Smooth muscle cell (in vitro differentiated cells): ENCODE results near the gene PHC3. TPM values are rescaled to one million over a fixed set of nuclear protein-coding genes. Genes with fewer than 3 reads are reported as not detected.

Experiments
- DNase-seq: peaks from one replicate; lab custom pipeline; 2025; ENCODE audit not compliant: unreplicated experiment; lab: John Stamatoyannopoulos, UW
- H2AFZ ChIP-seq: fragments of 200-600 bp; sonication (generic); 2 replicates; pipeline ENCODE4 v1.6.0; 2016; ENCODE audit warnings: antibody characterized with exemption, low read depth, mild to moderate bottlenecking
- H3F3A ChIP-seq: fragments of 200-600 bp; sonication (generic); 2 replicates; pipeline ENCODE4 v1.6.0; 2017; ENCODE audit warnings: antibody characterized with exemption, low read depth
- H3K27ac ChIP-seq: fragments of 200-600 bp; sonication (generic); 2 replicates; pipeline ENCODE4 v1.5.1; 2016; ENCODE audit warnings: low read depth, mild to moderate bottlenecking
- H3K27me3 ChIP-seq: fragments of 200-600 bp; sonication (generic); 2 replicates; pipeline ENCODE4 v1.6.1; 2016; ENCODE audit warnings: low read depth, mild to moderate bottlenecking
- H3K36me3 ChIP-seq: fragments of 200-600 bp; sonication (generic); 2 replicates; pipeline ENCODE4 v1.5.1; 2016; ENCODE audit warnings: low read depth
- H3K4me1 ChIP-seq: fragments of 200-600 bp; sonication (generic); 2 replicates; pipeline ENCODE4 v1.5.1; 2016; ENCODE audit warnings: low read depth
- H3K4me2 ChIP-seq: fragments of 200-600 bp; sonication (generic); 2 replicates; pipeline ENCODE4 v1.6.0; 2016; ENCODE audit warnings: mild to moderate bottlenecking
- H3K4me3 ChIP-seq: fragments of 200-600 bp; sonication (generic); 2 replicates; pipeline ENCODE4 v1.5.1; 2016; ENCODE audit warnings: mild to moderate bottlenecking
- H3K79me2 ChIP-seq: fragments of 200-600 bp; sonication (generic); 2 replicates; pipeline ENCODE4 v1.6.0; 2016; ENCODE audit warnings: low read depth, mild to moderate bottlenecking
- H3K9ac ChIP-seq: fragments of 200-600 bp; sonication (generic); 2 replicates; pipeline ENCODE4 v1.6.0; 2016; ENCODE audit warnings: low read depth
- H3K9me3 ChIP-seq: fragments of 200-600 bp; sonication (generic); replicated peaks from 2 replicates; pipeline ENCODE4 v1.5.1; 2016; ENCODE audit warnings: low read depth
- H4K20me1 ChIP-seq: fragments of 200-600 bp; sonication (generic); 2 replicates; pipeline ENCODE4 v1.6.0; 2016; ENCODE audit warnings: low read depth
- WGBS: methylation state at CpG from one replicate; pipeline ENCODE4 v1.1.7; 2016; ENCODE audit warnings: low lambda C conversion rate; 5-methylcytosine and 5-hydroxymethylcytosine counted together
- polyA plus RNA-seq: library from polyadenylated mRNA; unstranded; fragments of >200 nt; fragmentation: Nextera tagmentation; extraction: Ambion mirVana; gene quantifications from 2 replicates; pipeline ENCODE4 v1.2.1, GENCODE V29; 2016
- total RNA-seq: library from RNA; depleted of rRNA; stranded (reverse); fragments of >200 nt; gene quantifications from 2 replicates; pipeline ENCODE4 v1.2.3, GENCODE V29; 2014
- TF ChIP-seq, protein P1 (sequence below): fragments of 200-600 bp; sonication (generic); IDR thresholded peaks from 2 replicates; pipeline ENCODE4 v1.5.1; 2017; ENCODE audit warnings: borderline replicate concordance, mild to moderate bottlenecking, antibody characterized with exemption; ENCODE audit not compliant: insufficient read depth, poor library complexity, severe bottlenecking

Gene PHC3
- total and polyA plus RNA-seq, 2 experiments from 2014 or later = 28.8 to 33.1 TPM

DNA sequence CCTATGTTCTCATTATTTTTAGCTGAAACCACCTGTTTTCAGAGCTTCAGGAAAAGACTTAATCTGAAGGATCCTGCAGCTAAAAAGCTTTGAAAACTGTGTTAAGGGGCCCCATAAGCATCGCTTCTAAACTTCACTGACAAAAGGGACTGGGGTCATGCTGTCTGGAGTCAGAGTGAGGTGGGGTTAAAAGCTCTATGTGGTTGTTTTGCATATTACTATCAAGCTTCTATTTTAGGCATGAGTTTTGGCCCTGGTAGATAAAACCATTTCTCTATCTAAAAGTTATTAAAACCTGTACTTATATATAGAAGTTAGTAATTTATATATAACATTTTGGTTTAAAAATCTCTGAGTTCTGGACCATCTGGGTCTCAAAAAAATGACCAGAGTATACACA is 98.2 kb downstream of the PHC3 start:
- peaks cover 10% of the 10 kb centered on the region for H3K36me3 ChIP-seq
- H2AFZ ChIP-seq = no peak overlapping the region
- WGBS = 95% methylated on average over 1 of the region's 1 CpG

DNA sequence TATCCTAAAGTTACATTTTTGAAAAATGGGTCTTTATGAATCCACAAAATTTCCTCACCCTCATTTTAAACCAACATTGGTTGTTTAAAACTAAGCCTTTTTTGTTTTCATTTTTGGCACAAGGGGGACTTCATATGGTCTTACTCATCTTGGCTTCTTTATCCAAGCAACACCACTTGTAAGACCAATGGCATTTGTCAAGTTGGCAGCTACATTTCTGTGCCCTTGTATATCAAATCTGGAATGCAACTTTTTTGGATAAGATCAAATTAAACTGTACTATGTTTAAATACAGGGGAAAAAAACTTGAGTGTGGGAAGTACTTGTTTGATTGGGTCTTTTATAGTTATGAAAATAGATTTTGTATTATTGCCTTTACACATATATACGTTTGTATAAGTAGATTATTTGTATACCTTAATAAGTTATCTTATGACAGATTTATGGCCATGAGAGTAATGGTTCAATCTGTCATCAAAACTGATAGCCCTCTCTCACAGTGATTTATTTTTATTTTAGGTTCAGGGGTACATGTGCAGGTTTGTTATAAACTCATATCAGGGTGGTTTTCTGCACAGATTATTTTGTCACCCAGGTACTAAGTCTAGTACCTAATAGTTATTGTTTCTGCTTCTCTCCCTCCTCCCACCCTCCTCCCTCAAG is 100.3 kb downstream of the PHC3 start:
- Histone ChIP-seq H3K36me3 (peaks cover 10% of the 10 kb centered on the region), H3K27me3 (no peaks in the 10 kb centered on the region), H3K4me3 (no peak overlapping the region), H3K79me2 (no peaks in the 10 kb centered on the region), H3K9me3 (no peaks in the 10 kb centered on the region), H3K27ac (no peak overlapping the region), H2AFZ (no peak overlapping the region), H3K4me1 (no peaks in the 10 kb centered on the region), H4K20me1 (no peaks in the 10 kb centered on the region), H3K4me2 (no peak overlapping the region), H3F3A (no peaks in the 10 kb centered on the region), H3K9ac (no peak overlapping the region)
- 94% methylated on average over 1 of the region's 1 CpG for WGBS
- TF ChIP-seq, protein P1, sequence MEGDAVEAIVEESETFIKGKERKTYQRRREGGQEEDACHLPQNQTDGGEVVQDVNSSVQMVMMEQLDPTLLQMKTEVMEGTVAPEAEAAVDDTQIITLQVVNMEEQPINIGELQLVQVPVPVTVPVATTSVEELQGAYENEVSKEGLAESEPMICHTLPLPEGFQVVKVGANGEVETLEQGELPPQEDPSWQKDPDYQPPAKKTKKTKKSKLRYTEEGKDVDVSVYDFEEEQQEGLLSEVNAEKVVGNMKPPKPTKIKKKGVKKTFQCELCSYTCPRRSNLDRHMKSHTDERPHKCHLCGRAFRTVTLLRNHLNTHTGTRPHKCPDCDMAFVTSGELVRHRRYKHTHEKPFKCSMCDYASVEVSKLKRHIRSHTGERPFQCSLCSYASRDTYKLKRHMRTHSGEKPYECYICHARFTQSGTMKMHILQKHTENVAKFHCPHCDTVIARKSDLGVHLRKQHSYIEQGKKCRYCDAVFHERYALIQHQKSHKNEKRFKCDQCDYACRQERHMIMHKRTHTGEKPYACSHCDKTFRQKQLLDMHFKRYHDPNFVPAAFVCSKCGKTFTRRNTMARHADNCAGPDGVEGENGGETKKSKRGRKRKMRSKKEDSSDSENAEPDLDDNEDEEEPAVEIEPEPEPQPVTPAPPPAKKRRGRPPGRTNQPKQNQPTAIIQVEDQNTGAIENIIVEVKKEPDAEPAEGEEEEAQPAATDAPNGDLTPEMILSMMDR = no peak
- DNase-seq = no peak

More for the DNA sequence above, 98.2 kb downstream of the PHC3 start:
- Histone ChIP-seq H3K27ac (no peak overlapping the region), H3K79me2 (no peaks in the 10 kb centered on the region), H3F3A (no peaks in the 10 kb centered on the region), H3K4me1 (no peaks in the 10 kb centered on the region), H3K4me2 (no peak overlapping the region), H3K27me3 (no peaks in the 10 kb centered on the region), H3K4me3 (no peak overlapping the region), H4K20me1 (no peaks in the 10 kb centered on the region), H3K9me3 (no peaks in the 10 kb centered on the region), H3K9ac (no peak overlapping the region)
- TF ChIP-seq, protein P1 = no peak
- DNase-seq = no peak

DNA sequence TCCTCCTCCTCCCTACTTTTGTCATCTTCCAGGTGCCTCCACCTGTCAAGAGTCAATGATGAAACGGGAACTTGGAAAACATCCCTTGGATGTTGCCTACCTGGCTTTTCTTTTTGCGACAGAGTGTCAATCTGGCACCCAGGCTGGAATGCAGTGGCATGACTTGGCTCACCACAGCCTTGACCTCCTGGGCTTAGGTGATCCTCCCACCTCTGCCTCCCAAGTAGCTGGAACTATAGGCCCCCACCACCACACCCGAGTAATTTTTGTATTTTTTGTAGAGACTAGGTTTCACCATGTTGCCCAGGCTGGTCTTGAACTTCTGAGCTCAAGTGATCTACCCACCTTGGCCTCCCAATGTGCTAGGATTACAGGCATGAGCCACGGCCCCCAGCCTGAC is 100.9 kb downstream of the PHC3 start:
- TF ChIP-seq, protein P1 = no peak
- H3K27ac ChIP-seq = no peak overlapping the region

More for the DNA sequence above, 100.9 kb downstream of the PHC3 start:
- Histone ChIP-seq H3K4me3 (no peak overlapping the region), H3K27me3 (no peaks in the 10 kb centered on the region), H2AFZ (no peak overlapping the region), H3K9ac (no peak overlapping the region), H3K9me3 (no peaks in the 10 kb centered on the region), H3K79me2 (no peaks in the 10 kb centered on the region), H3F3A (no peaks in the 10 kb centered on the region), H3K36me3 (peaks cover 10% of the 10 kb centered on the region), H3K4me2 (no peak overlapping the region), H4K20me1 (no peaks in the 10 kb centered on the region), H3K4me1 (no peaks in the 10 kb centered on the region)
- 95% methylated on average over 4 of the region's 4 CpGs for WGBS
- DNase-seq = no peak
